GM23248 (cell line): ENCODE results near the gene GSAP. TPM values are rescaled to one million over a fixed set of nuclear protein-coding genes. Genes with fewer than 3 reads are reported as not detected.

Experiments used
- DNase-seq: peaks from one replicate; pipeline ENCODE4 v3.0.0-alpha.2; 2015
- H2AFZ ChIP-seq: fragments of 200-600 bp; sonication (generic); 2 replicates; pipeline ENCODE4 v1.6.1; 2016; ENCODE audit warnings: antibody characterized with exemption
- H3F3A ChIP-seq: fragments of 200-600 bp; sonication (generic); 2 replicates; pipeline ENCODE4 v1.6.1; 2016; ENCODE audit warnings: mild to moderate bottlenecking, antibody characterized with exemption, mixed run types; ENCODE audit not compliant: insufficient read depth
- H3K27ac ChIP-seq: fragments of 200-600 bp; sonication (generic); 2 replicates; pipeline ENCODE4 v1.5.1; 2016; ENCODE audit warnings: mild to moderate bottlenecking
- H3K27me3 ChIP-seq: fragments of 200-600 bp; sonication (generic); replicated peaks from 2 replicates; pipeline ENCODE4 v1.6.1; 2016; ENCODE audit warnings: mild to moderate bottlenecking; ENCODE audit not compliant: insufficient read depth
- H3K36me3 ChIP-seq: fragments of 200-600 bp; sonication (generic); 2 replicates; pipeline ENCODE4 v1.6.1; 2016; ENCODE audit warnings: low read depth, mild to moderate bottlenecking
- H3K4me1 ChIP-seq: fragments of 200-600 bp; sonication (generic); 2 replicates; pipeline ENCODE4 v1.6.1; 2016; ENCODE audit warnings: mild to moderate bottlenecking; ENCODE audit not compliant: insufficient read depth
- H3K4me2 ChIP-seq: fragments of 200-600 bp; sonication (generic); one replicate; pipeline ENCODE4 v1.6.1; 2016; ENCODE audit warnings: mild to moderate bottlenecking; ENCODE audit not compliant: unreplicated experiment
- H3K4me3 ChIP-seq: fragments of 200-600 bp; sonication (generic); 2 replicates; pipeline ENCODE4 v1.5.1; 2016; ENCODE audit warnings: mild to moderate bottlenecking
- H3K79me2 ChIP-seq: fragments of 200-600 bp; sonication (generic); 2 replicates; pipeline ENCODE4 v1.6.1; 2016; ENCODE audit warnings: mild to moderate bottlenecking; ENCODE audit not compliant: insufficient read depth
- H3K9ac ChIP-seq: fragments of 200-600 bp; sonication (generic); 2 replicates; pipeline ENCODE4 v1.6.1; 2016; ENCODE audit warnings: mild to moderate bottlenecking
- H3K9me2 ChIP-seq: fragments of 200-600 bp; sonication (generic); 2 replicates; pipeline ENCODE4 v1.6.1; 2016; ENCODE audit warnings: mixed run types, mild to moderate bottlenecking, moderate library complexity; ENCODE audit not compliant: insufficient read depth
- H3K9me3 ChIP-seq: fragments of 200-600 bp; sonication (generic); one replicate; pipeline ENCODE4 v1.6.1; 2017; ENCODE audit warnings: low read depth
- H4K20me1 ChIP-seq: fragments of 200-600 bp; sonication (generic); 2 replicates; pipeline ENCODE4 v1.6.0; 2016; ENCODE audit not compliant: insufficient read depth
- EZH2 ChIP-seq: fragments of 200-600 bp; sonication (generic); IDR thresholded peaks from 2 replicates; pipeline ENCODE4 v1.6.1; 2018; ENCODE audit warnings: antibody characterized with exemption, mild to moderate bottlenecking; ENCODE audit not compliant: insufficient read depth, poor library complexity, severe bottlenecking
- EZH2phosphoT487 ChIP-seq: fragments of 200-600 bp; sonication (generic); IDR thresholded peaks from 2 replicates; pipeline ENCODE4 v1.6.1; 2018; ENCODE audit warnings: antibody characterized with exemption, moderate library complexity, mild to moderate bottlenecking, low read depth; ENCODE audit not compliant: insufficient read depth
- WGBS, 2 experiments: methylation state at CpG; one replicate each; pipeline ENCODE4 v1.1.6; 2015 to 2017; ENCODE audit warnings: low lambda C conversion rate in 2 of 2, low coverage in 1 of 2; ENCODE audit errors: missing lambda C conversion rate in 2 of 2; 5-methylcytosine and 5-hydroxymethylcytosine counted together
- in situ Hi-C: fragments of 300-500 bp; cut with MboI; formaldehyde crosslinking; loops from 2 replicates; pipeline ENCODE4 v1.15.0; 2020
- polyA plus RNA-seq: library from polyadenylated mRNA; unstranded; fragments of >200 nt; fragmentation: Nextera tagmentation; extraction: Ambion mirVana; gene quantifications from 2 replicates; pipeline ENCODE4 v1.2.1, GENCODE V29; 2016
- total RNA-seq: library from RNA; depleted of rRNA; stranded (reverse); fragments of >200 nt; shearing (Covaris generic); gene quantifications from 2 replicates; pipeline ENCODE4 v1.2.3, GENCODE V29; 2014

The GSAP gene
- total and polyA plus RNA-seq, 2 experiments from 2014 or later, result 4.2 to 4.3 TPM

DNA sequence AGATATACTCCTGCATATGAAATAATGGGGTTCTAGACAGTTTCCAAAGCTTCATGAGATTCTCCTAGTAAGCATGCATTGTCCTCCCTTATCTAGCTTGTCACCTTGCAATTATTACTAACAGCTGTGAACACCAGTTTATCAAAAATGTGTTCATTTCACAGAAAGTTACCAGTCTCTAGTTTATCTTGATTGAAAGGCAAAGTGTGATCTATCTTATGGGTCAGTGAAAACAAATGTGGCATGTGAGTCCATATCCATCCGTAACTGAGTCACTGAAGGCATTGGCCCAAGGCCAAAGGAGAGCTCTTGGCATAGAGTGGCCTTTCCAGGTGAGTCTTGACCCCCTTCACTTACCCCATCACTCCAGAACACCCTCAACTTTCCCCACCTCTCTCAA, 53.2 kb downstream of the GSAP start:
- Histone ChIP-seq H3K4me3 (no peak overlapping the region), H2AFZ (no peak overlapping the region), H3K9ac (no peak overlapping the region), H3K27ac (no peak overlapping the region), H3K4me1 (no peaks in the 10 kb centered on the region), H3K27me3 (no peaks in the 10 kb centered on the region), H3F3A (no peaks in the 10 kb centered on the region), H3K36me3 (no peaks in the 10 kb centered on the region), H3K4me2 (no peak overlapping the region), H4K20me1 (no peaks in the 10 kb centered on the region), H3K9me3 (no peaks in the 10 kb centered on the region), H3K79me2 (no peaks in the 10 kb centered on the region), H3K9me2 (no peaks in the 10 kb centered on the region; the same call in none of the 2 replicates)
- DNase-seq, result no peak
- TF ChIP-seq EZH2 (no peak), EZH2phosphoT487 (no peak)
- WGBS, 2 experiments, result 48 to 50% methylated on average over 1 of the region's 1 CpG
- in situ Hi-C loops, result no loop called here

DNA sequence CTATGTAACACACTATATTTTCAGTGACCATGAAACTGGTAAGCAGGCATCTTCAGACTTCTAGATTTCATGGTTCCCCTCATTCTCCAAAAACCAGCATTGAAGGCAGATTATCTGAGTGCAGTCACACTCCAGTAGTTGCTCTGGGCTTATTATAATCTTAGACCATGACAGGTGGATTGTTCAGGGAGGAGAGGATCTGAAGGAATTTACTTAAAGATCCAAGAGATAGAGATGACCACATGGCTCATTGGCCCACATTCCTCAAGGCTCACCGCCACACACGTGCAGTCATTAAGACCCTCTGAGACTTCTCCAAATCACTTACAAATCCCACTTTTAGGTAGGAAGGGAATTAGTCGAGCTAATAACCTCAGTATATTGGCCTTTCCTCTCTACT, 55.2 kb downstream of the GSAP start:
- H3K27ac ChIP-seq, result no peak overlapping the region
- no peak overlapping the region for H3K4me3 ChIP-seq
- no peaks in the 10 kb centered on the region for H3K9me3 ChIP-seq
- no peak overlapping the region for H3K9ac ChIP-seq
- no peak for DNase-seq
- no peaks in the 10 kb centered on the region for H3F3A ChIP-seq
- H3K4me1 ChIP-seq, result no peaks in the 10 kb centered on the region
- no peaks in the 10 kb centered on the region for H3K79me2 ChIP-seq
- no peaks in the 10 kb centered on the region for H3K36me3 ChIP-seq
- no peak overlapping the region for H3K4me2 ChIP-seq
- no peaks in the 10 kb centered on the region; the same call in none of the 2 replicates for H3K9me2 ChIP-seq
- in situ Hi-C loops, result no loop called here
- 93 to 98% methylated on average over 3 of the region's 3 CpGs for WGBS, 2 experiments
- H2AFZ ChIP-seq, result no peak overlapping the region
- no peaks in the 10 kb centered on the region for H4K20me1 ChIP-seq
- TF ChIP-seq EZH2 (no peak), EZH2phosphoT487 (no peak)
- H3K27me3 ChIP-seq, result no peaks in the 10 kb centered on the region

DNA sequence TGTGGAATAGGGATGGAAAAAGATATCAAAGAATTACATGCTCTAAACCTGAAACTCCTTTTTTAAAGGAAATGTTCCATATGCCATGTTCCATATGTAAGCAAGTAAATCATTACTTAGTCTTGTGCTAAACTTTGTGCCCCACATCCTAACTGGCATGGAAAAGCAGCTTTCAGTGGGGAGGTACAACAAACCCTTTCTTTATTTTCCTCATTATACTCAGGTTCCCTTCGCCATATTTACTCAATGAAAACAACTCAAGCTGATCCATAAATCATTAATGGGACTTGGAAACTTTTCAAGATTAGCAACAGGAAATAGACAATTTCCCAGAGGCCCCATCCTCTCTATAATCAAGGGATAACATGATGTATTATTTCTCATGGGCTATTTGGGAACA, 56.0 kb downstream of the GSAP start:
- TF ChIP-seq EZH2phosphoT487, result no peak
- TF ChIP-seq EZH2, result no peak
- 89 to 100% methylated on average over 1 of the region's 1 CpG for WGBS, 2 experiments

DNA sequence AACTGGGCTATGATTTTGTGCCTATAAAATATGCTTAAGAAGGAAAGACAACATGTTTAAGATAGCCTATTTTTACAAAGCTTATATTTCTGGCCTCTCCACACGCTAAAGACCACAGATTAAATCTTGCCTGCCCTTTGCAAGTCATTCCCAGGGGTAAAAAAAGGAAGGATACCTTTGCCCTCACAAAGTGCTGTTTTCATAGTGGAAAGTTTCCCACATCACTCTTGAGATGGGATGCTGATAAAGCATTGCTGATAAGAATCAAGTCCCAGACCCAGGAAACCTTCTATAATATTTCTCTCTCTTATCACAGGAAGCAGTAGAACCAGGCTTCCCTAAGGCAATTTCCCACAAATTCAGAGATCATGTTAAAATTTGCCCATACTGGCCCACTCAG, 56.5 kb downstream of the GSAP start:
- Histone ChIP-seq H3K4me3 (no peak overlapping the region), H3K4me1 (no peaks in the 10 kb centered on the region), H2AFZ (no peak overlapping the region), H3K4me2 (no peak overlapping the region), H3K27ac (no peak overlapping the region), H3K9me2 (no peaks in the 10 kb centered on the region; the same call in none of the 2 replicates), H4K20me1 (no peaks in the 10 kb centered on the region), H3K9me3 (no peaks in the 10 kb centered on the region), H3F3A (no peaks in the 10 kb centered on the region), H3K36me3 (no peaks in the 10 kb centered on the region), H3K9ac (no peak overlapping the region), H3K27me3 (no peaks in the 10 kb centered on the region), H3K79me2 (no peaks in the 10 kb centered on the region)
- TF ChIP-seq EZH2phosphoT487, result no peak
- no peak for TF ChIP-seq EZH2
- in situ Hi-C loops, result no loop called here
- DNase-seq, result no peak
- 54 to 71% methylated on average over 1 of the region's 1 CpG for WGBS, 2 experiments

More for the DNA sequence above, 56.0 kb downstream of the GSAP start:
- H3K4me2 ChIP-seq, result no peak overlapping the region
- H3K9me2 ChIP-seq, result no peaks in the 10 kb centered on the region; the same call in none of the 2 replicates
- H3K4me1 ChIP-seq, result no peaks in the 10 kb centered on the region
- H3K36me3 ChIP-seq, result no peaks in the 10 kb centered on the region
- no peak for DNase-seq
- no peaks in the 10 kb centered on the region for H3K27me3 ChIP-seq
- H4K20me1 ChIP-seq, result no peaks in the 10 kb centered on the region
- H3K9me3 ChIP-seq, result no peaks in the 10 kb centered on the region
- no peaks in the 10 kb centered on the region for H3K79me2 ChIP-seq
- in situ Hi-C loops, result no loop called here
- H3K27ac ChIP-seq, result no peak overlapping the region
- H3K9ac ChIP-seq, result no peak overlapping the region
- no peak overlapping the region for H2AFZ ChIP-seq
- H3F3A ChIP-seq, result no peaks in the 10 kb centered on the region
- H3K4me3 ChIP-seq, result no peak overlapping the region

DNA sequence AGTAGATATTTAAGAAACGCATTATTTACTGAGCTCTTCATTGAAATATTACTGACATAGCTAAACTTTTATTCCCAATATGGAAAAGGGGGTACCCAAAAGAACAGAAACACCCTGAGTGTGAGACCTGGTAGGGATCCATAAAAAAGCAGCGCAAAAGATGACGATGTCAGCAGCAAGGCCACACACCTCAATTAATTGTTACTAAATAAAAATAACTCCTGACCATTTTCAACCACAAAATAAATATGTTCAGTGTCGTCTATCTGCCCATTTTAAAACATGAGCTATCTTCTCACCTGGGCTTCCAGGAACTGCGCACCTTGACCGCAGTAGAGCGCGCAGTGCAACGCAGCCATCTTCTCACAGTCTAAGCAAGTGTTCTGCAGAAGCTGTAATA, 61.2 kb downstream of the GSAP start:
- no peaks in the 10 kb centered on the region for H3F3A ChIP-seq
- no peak overlapping the region for H3K27ac ChIP-seq
- TF ChIP-seq EZH2 (no peak), EZH2phosphoT487 (no peak)
- H3K4me3 ChIP-seq, result no peak overlapping the region
- no peaks in the 10 kb centered on the region for H3K36me3 ChIP-seq
- DNase-seq, result no peak
- H3K27me3 ChIP-seq, result no peaks in the 10 kb centered on the region
- H3K4me1 ChIP-seq, result no peaks in the 10 kb centered on the region
- H4K20me1 ChIP-seq, result no peaks in the 10 kb centered on the region
- in situ Hi-C loops, result no loop called here
- H2AFZ ChIP-seq, result no peak overlapping the region
- H3K9me3 ChIP-seq, result no peaks in the 10 kb centered on the region
- 92 to 94% methylated on average over 9 of the region's 9 CpGs for WGBS, 2 experiments
- no peaks in the 10 kb centered on the region for H3K79me2 ChIP-seq
- H3K4me2 ChIP-seq, result no peak overlapping the region
- H3K9ac ChIP-seq, result no peak overlapping the region
- H3K9me2 ChIP-seq, result no peaks in the 10 kb centered on the region
